H1 (cell line): ENCODE results near the gene SEMA4D.

Source experiments
- EZH2 ChIP-seq: fragments of 200-600 bp; sonication (generic); IDR thresholded peaks from 2 replicates; pipeline ENCODE4 v1.7.1; 2012; ENCODE audit warnings: low read depth, mild to moderate bottlenecking, moderate library complexity, low read length, inconsistent platforms; ENCODE audit not compliant: severe bottlenecking
- GTF2F1 ChIP-seq: IDR thresholded peaks from 2 replicates; pipeline ENCODE4 v1.6.1; 2012; ENCODE audit warnings: low read depth, low read length, improper control_type of control experiment, borderline replicate concordance
- HDAC2 ChIP-seq, 2 experiments: fragments of 300-600 bp in 1 of 2; sonication (generic) in 1 of 2; IDR thresholded peaks; 2 replicates each; pipeline ENCODE4 v1.6.1; 2011 to 2012; ENCODE audit warnings: low read depth in 2 of 2, low read length in 2 of 2, mild to moderate bottlenecking in 2 of 2, moderate library complexity in 2 of 2, borderline replicate concordance in 1 of 2, inconsistent platforms in 1 of 2
- JUND ChIP-seq: IDR thresholded peaks from 2 replicates; pipeline ENCODE4 v1.6.1; 2011; ENCODE audit warnings: mild to moderate bottlenecking, improper control_type of control experiment, low read length
- POLR2A ChIP-seq, 2 experiments: IDR thresholded peaks; 1 replicate in 1 of 2; 2 replicates in 1 of 2; pipeline ENCODE4 v1.6.1; 2011; ENCODE audit warnings: low read depth in 2 of 2, low read length in 2 of 2, mild to moderate bottlenecking in 2 of 2; ENCODE audit errors: control extremely low read depth in 1 of 2
- POU5F1 ChIP-seq: IDR thresholded peaks from 2 replicates; pipeline ENCODE4 v1.6.1; 2011; ENCODE audit warnings: low read depth, mild to moderate bottlenecking, low read length, moderate library complexity
- RFX5 ChIP-seq: IDR thresholded peaks from 2 replicates; pipeline ENCODE4 v1.6.1; 2011; ENCODE audit warnings: low read depth, low read length, improper control_type of control experiment, borderline replicate concordance
- SIN3A ChIP-seq, 2 experiments: IDR thresholded peaks in 1 of 2; conservative IDR thresholded peaks in 1 of 2; 2 replicates each; pipeline ENCODE4 v1.6.1; 2011 to 2012; ENCODE audit warnings: low read length in 2 of 2, improper control_type of control experiment in 1 of 2, low read depth in 1 of 2, mild to moderate bottlenecking in 1 of 2
- ZNF274 ChIP-seq: IDR thresholded peaks from 2 replicates; pipeline ENCODE4 v1.7.0; 2012; ENCODE audit warnings: low read length, borderline replicate concordance; ENCODE audit errors: extremely low read depth
- TF ChIP-seq, protein P1 (sequence below), 3 experiments: IDR thresholded peaks; 1 replicate in 2 of 3; 2 replicates in 1 of 3; pipeline versions ENCODE4 v1.5.1 to v1.6.1; 2011; ENCODE audit warnings: low read length in 3 of 3, mild to moderate bottlenecking in 3 of 3, inconsistent platforms in 2 of 3, low read depth in 1 of 3, moderate library complexity in 1 of 3; ENCODE audit not compliant: insufficient read depth in 1 of 3; ENCODE audit errors: control extremely low read depth in 1 of 3
- TF ChIP-seq, protein P2 (sequence below): IDR thresholded peaks from 2 replicates; pipeline ENCODE4 v1.6.1; 2012; ENCODE audit warnings: inconsistent platforms
- TF ChIP-seq, protein P3 (sequence below): IDR thresholded peaks from 2 replicates; pipeline ENCODE4 v1.6.1; 2011; ENCODE audit warnings: low read length, improper control_type of control experiment

DNA sequence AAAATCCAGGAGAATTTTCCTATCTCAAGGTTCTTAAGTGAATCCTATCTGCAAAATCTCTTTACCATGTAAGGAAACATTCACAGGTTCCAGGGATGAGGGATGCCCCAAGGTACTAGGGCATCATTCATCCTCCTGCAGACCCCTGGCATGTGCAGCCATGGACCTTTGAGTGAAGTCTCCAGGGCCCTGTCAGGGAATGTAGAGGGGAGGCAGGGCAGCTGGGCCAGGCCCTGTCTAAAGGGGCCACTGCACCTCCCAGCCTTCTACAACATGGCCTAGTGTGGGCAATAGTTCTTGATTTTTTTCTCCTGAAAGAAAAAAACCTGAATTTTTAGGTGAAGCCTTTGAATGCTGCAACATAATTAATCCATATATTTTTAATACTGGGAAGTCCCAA lies 63.3 kb downstream of the SEMA4D start:
- no peak for TF ChIP-seq HDAC2 (IDR thresholded peaks at IDR 0.05; ENCODE audit: borderline replicate concordance in 1 of 2, low read depth in 2 of 2, low read length in 2 of 2)
- TF ChIP-seq, protein P1, sequence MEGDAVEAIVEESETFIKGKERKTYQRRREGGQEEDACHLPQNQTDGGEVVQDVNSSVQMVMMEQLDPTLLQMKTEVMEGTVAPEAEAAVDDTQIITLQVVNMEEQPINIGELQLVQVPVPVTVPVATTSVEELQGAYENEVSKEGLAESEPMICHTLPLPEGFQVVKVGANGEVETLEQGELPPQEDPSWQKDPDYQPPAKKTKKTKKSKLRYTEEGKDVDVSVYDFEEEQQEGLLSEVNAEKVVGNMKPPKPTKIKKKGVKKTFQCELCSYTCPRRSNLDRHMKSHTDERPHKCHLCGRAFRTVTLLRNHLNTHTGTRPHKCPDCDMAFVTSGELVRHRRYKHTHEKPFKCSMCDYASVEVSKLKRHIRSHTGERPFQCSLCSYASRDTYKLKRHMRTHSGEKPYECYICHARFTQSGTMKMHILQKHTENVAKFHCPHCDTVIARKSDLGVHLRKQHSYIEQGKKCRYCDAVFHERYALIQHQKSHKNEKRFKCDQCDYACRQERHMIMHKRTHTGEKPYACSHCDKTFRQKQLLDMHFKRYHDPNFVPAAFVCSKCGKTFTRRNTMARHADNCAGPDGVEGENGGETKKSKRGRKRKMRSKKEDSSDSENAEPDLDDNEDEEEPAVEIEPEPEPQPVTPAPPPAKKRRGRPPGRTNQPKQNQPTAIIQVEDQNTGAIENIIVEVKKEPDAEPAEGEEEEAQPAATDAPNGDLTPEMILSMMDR (IDR thresholded peaks at IDR 0.05; ENCODE audit: control extremely low read depth in 1 of 3, insufficient read depth in 1 of 3, low read depth in 1 of 3, low read length in 3 of 3) = no peak
- TF ChIP-seq EZH2 = no peak
- TF ChIP-seq ZNF274 = no peak
- no peak for TF ChIP-seq RFX5
- TF ChIP-seq GTF2F1 = no peak
- no peak for TF ChIP-seq POLR2A (IDR thresholded peaks at IDR 0.05; ENCODE audit: control extremely low read depth in 1 of 2, low read depth in 2 of 2, low read length in 2 of 2)
- no peak for TF ChIP-seq JUND
- TF ChIP-seq POU5F1 = no peak
- TF ChIP-seq, protein P2, sequence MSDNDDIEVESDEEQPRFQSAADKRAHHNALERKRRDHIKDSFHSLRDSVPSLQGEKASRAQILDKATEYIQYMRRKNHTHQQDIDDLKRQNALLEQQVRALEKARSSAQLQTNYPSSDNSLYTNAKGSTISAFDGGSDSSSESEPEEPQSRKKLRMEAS = no peak
- TF ChIP-seq SIN3A (conservative IDR thresholded peaks at IDR 0.05 in 1 of 2, IDR thresholded peaks at IDR 0.05 in 1 of 2; ENCODE audit: low read depth in 1 of 2, low read length in 2 of 2) = no peak
- TF ChIP-seq, protein P3, sequence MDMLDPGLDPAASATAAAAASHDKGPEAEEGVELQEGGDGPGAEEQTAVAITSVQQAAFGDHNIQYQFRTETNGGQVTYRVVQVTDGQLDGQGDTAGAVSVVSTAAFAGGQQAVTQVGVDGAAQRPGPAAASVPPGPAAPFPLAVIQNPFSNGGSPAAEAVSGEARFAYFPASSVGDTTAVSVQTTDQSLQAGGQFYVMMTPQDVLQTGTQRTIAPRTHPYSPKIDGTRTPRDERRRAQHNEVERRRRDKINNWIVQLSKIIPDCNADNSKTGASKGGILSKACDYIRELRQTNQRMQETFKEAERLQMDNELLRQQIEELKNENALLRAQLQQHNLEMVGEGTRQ = no peak
